Osteocyte (in vitro differentiated cells): ENCODE measurements around the gene ZNF33A. TPM values are rescaled to one million over a fixed set of nuclear protein-coding genes. Genes with fewer than 3 reads are reported as not detected.
"Not testable (repeated sequence)": the region's sequence is repeated elsewhere in the genome, so short reads cannot be mapped to it uniquely, and the experiment has no call there.

ENCODE experiments used
- DNase-seq: peaks from one replicate; pipeline ENCODE4 v3.0.0; 2021; ENCODE audit warnings: mixed read lengths; ENCODE audit not compliant: unreplicated experiment; ENCODE audit errors: extremely low spot score
- H3K27ac Mint-ChIP-seq: one replicate; pipeline ENCODE4 v1.8.0; 2021; ENCODE audit warnings: mild to moderate bottlenecking, mixed read lengths; ENCODE audit not compliant: unreplicated experiment
- H3K27me3 Mint-ChIP-seq: one replicate; pipeline ENCODE4 v1.8.0; 2021; ENCODE audit warnings: mixed read lengths; ENCODE audit not compliant: unreplicated experiment
- H3K36me3 Mint-ChIP-seq: one replicate; pipeline ENCODE4 v1.8.0; 2021; ENCODE audit warnings: mixed read lengths; ENCODE audit not compliant: unreplicated experiment
- H3K4me1 Mint-ChIP-seq: one replicate; pipeline ENCODE4 v1.8.0; 2021; ENCODE audit warnings: mixed read lengths; ENCODE audit not compliant: unreplicated experiment
- H3K4me3 Mint-ChIP-seq: one replicate; pipeline ENCODE4 v1.8.0; 2021; ENCODE audit warnings: mild to moderate bottlenecking, moderate library complexity, mixed read lengths; ENCODE audit not compliant: unreplicated experiment
- H3K9me3 Mint-ChIP-seq: one replicate; pipeline ENCODE4 v1.8.0; 2021; ENCODE audit warnings: mixed read lengths; ENCODE audit not compliant: unreplicated experiment
- total RNA-seq: library from RNA; stranded (reverse); gene quantifications from 2 replicates; pipeline ENCODE4 v1.2.1, GENCODE V29; 2021
- TF ChIP-seq, protein P1 (sequence below): fragments of 200-600 bp; sonication (generic); IDR thresholded peaks from 2 replicates; pipeline ENCODE4 v1.5.0; 2021; ENCODE audit warnings: antibody characterized with exemption, mild to moderate bottlenecking, moderate library complexity

Gene ZNF33A
- total RNA-seq, 1 donor from 2014 or later: 21.3 TPM

DNA sequence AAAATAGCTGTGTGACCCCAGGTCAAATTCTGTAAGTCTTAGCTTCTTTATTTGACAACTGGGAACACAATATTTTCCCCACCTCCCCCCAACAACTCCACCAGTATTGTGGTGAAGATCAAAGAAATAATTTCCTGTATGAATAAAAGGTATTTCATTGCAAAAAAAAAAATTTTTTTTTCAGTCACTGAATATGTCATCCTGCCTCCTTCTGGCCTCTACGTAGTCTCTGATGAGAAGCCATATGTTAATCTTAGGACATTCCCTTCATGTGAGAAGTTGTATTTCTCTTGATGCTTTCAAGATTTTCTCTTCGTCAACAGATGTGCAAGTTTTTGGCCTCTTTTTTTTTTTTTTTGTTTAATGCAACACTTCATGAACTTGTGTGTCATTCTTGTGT lies 33.0 kb downstream of the ZNF33A start:
- Mint-ChIP-seq H3K4me1 (peaks cover 7% of the 10 kb centered on the region), H3K36me3 (peaks cover 62% of the 10 kb centered on the region), H3K27ac (no peak overlapping the region), H3K4me3 (no peak overlapping the region), H3K27me3 (no peaks in the 10 kb centered on the region), H3K9me3 (peaks cover 14% of the 10 kb centered on the region)
- TF ChIP-seq, protein P1, sequence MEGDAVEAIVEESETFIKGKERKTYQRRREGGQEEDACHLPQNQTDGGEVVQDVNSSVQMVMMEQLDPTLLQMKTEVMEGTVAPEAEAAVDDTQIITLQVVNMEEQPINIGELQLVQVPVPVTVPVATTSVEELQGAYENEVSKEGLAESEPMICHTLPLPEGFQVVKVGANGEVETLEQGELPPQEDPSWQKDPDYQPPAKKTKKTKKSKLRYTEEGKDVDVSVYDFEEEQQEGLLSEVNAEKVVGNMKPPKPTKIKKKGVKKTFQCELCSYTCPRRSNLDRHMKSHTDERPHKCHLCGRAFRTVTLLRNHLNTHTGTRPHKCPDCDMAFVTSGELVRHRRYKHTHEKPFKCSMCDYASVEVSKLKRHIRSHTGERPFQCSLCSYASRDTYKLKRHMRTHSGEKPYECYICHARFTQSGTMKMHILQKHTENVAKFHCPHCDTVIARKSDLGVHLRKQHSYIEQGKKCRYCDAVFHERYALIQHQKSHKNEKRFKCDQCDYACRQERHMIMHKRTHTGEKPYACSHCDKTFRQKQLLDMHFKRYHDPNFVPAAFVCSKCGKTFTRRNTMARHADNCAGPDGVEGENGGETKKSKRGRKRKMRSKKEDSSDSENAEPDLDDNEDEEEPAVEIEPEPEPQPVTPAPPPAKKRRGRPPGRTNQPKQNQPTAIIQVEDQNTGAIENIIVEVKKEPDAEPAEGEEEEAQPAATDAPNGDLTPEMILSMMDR: no peak
- no peak for DNase-seq

DNA sequence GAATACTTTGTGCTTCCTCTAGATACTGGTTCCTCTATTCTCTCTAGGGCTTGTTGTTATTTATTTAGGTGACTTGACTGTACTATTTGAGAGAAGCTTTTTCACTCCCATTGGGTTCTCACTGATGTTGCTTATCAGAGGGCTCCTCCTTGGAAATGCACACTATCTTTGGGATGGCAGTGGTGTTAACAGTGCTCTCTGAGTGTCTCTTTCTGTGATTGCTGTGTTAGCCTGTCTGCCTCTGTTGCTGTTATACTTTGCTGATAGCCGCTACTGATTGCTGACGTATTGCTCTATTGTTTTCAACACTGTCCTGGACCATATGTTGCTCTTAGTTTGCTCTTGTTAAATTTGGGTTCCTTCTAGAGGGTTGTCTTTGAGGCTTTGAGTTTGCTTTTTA lies 34.7 kb downstream of the ZNF33A start:
- Mint-ChIP-seq H3K27ac (no peak overlapping the region), H3K36me3 (peaks cover 66% of the 10 kb centered on the region), H3K4me3 (no peak overlapping the region), H3K27me3 (no peaks in the 10 kb centered on the region), H3K4me1 (no peaks in the 10 kb centered on the region), H3K9me3 (peaks cover 9% of the 10 kb centered on the region)
- TF ChIP-seq, protein P1: no peak
- DNase-seq: no peak

DNA sequence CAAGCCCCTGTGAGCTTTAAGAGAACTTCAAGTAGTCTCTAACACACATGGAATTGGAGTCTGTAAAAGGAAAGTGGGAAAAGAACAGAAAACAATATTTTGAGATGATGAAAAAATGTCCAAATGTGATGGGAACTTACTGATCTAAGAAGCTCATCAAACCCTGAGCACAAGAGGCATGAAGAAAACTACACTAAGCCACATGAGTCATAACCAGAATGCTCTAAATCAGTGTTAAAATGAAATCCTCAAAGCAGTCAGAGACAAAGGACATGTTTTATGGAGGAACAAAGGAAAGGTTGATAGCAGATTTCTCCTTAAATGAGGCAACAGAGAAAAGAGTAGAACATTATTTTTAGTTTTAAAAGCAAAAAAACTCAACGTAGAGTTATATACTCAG lies 37.2 kb downstream of the ZNF33A start:
- peaks cover 70% of the 10 kb centered on the region for H3K36me3 Mint-ChIP-seq
- H3K9me3 Mint-ChIP-seq: peaks cover 14% of the 10 kb centered on the region
- TF ChIP-seq, protein P1: no peak
- H3K27me3 Mint-ChIP-seq: no peaks in the 10 kb centered on the region
- DNase-seq: no peak
- H3K4me3 Mint-ChIP-seq: no peak overlapping the region
- H3K27ac Mint-ChIP-seq: no peak overlapping the region
- no peaks in the 10 kb centered on the region for H3K4me1 Mint-ChIP-seq

DNA sequence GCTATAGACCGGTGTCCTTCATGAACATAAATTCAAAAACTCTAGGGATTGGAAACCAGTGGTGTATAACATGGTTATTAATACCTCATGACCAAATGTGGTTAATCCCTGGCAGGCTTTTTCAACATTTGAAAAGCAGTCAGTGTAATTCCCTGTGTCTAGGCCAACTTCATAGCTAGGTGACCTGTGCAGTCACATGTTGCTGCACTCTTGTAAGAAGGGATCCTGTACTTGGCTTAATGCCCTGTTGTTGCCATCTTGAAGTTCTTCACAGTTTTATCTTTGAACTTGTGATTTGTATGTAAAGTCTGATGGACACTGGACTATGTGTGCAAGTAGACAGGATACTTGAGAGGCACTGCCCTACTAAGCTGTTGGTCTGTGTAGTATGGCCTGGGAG lies 39.7 kb downstream of the ZNF33A start:
- no peak for DNase-seq
- no peak overlapping the region for H3K4me3 Mint-ChIP-seq
- no peaks in the 10 kb centered on the region for H3K27me3 Mint-ChIP-seq
- H3K36me3 Mint-ChIP-seq: peaks cover 73% of the 10 kb centered on the region
- TF ChIP-seq, protein P1: no peak
- peaks cover 36% of the 10 kb centered on the region for H3K9me3 Mint-ChIP-seq
- no peaks in the 10 kb centered on the region for H3K4me1 Mint-ChIP-seq
- H3K27ac Mint-ChIP-seq: no peak overlapping the region

DNA sequence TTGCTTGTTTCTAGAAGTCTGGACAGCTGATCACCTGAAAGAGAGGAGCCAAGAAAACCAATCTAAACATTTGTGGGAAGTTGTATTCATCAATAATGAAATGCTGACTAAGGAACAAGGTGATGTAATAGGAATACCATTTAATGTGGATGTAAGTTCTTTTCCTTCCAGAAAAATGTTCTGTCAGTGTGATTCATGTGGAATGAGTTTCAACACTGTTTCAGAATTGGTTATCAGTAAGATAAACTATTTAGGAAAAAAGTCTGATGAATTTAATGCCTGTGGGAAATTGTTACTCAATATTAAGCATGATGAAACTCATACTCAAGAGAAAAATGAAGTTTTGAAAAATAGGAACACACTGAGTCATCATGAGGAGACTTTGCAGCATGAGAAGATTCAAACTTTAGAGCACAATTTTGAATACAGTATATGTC lies 43.9 kb downstream of the ZNF33A start:
- Mint-ChIP-seq H3K4me3 (no peak overlapping the region), H3K27ac (no peak overlapping the region)

DNA sequence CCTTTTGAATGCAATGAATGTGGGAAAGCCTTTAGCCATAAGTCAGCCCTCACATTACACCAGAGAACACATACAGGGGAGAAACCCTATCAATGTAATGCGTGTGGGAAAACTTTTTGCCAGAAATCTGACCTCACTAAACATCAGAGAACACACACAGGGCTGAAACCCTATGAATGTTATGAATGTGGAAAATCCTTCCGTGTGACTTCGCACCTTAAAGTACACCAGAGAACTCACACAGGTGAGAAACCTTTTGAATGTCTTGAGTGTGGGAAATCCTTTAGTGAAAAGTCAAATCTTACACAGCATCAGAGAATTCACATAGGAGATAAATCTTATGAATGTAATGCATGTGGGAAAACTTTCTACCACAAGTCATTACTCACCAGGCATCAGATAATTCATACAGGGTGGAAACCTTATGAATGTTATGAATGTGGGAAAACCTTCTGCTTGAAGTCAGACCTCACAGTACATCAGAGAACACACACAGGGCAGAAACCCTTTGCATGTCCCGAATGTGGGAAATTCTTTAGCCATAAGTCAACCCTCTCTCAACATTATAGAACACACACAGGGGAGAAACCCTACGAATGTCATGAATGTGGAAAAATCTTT lies 44.9 kb downstream of the ZNF33A start:
- DNase-seq, H3K27ac Mint-ChIP-seq, H3K4me1 Mint-ChIP-seq, H3K4me3 Mint-ChIP-seq, H3K27me3 Mint-ChIP-seq: not testable (repeated sequence)
- Mint-ChIP-seq H3K36me3 (peaks cover 78% of the 10 kb centered on the region), H3K9me3 (peaks cover 60% of the 10 kb centered on the region)

More for the DNA sequence above, 43.9 kb downstream of the ZNF33A start:
- TF ChIP-seq, protein P1: no peak
- Mint-ChIP-seq H3K27me3 (no peaks in the 10 kb centered on the region), H3K36me3 (peaks cover 77% of the 10 kb centered on the region), H3K9me3 (peaks cover 53% of the 10 kb centered on the region), H3K4me1 (no peaks in the 10 kb centered on the region)
- DNase-seq: no peak

DNA sequence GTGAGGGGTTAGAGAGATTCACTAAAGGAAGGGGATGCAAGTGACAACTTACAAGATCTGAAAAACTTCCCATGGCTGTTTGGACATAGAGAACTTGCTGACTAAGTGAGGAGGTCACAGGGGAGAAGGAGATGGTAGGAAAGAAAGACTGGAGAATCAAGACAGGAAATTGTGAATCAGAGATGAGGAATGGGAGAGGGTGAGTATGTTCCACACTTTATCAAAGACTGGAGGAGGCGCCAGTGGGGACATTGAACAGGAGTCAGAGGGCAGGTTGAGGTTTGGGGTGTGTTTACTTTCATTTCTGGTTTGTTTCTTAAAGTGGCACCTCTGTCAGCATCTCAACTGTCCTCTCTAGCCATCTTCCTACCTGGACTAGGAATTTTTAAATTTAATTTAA lies 59.2 kb downstream of the ZNF33A start:
- H3K4me3 Mint-ChIP-seq, H3K27ac Mint-ChIP-seq, DNase-seq, H3K36me3 Mint-ChIP-seq, H3K4me1 Mint-ChIP-seq, H3K27me3 Mint-ChIP-seq: not testable (repeated sequence)
- peaks cover 10% of the 10 kb centered on the region for H3K9me3 Mint-ChIP-seq
